Effector CD8-positive, alpha-beta T cell (primary cell): ENCODE results near the gene UPF3B.
"Not testable (repeated sequence)": the region's sequence is repeated elsewhere in the genome, so short reads cannot be mapped to it uniquely, and the experiment has no call there.

Source experiments
- DNase-seq: peaks from one replicate; lab custom pipeline; 2025; lab: John Stamatoyannopoulos, UW
- total RNA-seq, 4 experiments: gene quantifications; one replicate each; lab custom pipeline; 2026; lab: John Stamatoyannopoulos, UW

UPF3B gene
- total RNA-seq = 17.0 to 25.6 (median 21.4) reads per million in 4 experiments

DNA sequence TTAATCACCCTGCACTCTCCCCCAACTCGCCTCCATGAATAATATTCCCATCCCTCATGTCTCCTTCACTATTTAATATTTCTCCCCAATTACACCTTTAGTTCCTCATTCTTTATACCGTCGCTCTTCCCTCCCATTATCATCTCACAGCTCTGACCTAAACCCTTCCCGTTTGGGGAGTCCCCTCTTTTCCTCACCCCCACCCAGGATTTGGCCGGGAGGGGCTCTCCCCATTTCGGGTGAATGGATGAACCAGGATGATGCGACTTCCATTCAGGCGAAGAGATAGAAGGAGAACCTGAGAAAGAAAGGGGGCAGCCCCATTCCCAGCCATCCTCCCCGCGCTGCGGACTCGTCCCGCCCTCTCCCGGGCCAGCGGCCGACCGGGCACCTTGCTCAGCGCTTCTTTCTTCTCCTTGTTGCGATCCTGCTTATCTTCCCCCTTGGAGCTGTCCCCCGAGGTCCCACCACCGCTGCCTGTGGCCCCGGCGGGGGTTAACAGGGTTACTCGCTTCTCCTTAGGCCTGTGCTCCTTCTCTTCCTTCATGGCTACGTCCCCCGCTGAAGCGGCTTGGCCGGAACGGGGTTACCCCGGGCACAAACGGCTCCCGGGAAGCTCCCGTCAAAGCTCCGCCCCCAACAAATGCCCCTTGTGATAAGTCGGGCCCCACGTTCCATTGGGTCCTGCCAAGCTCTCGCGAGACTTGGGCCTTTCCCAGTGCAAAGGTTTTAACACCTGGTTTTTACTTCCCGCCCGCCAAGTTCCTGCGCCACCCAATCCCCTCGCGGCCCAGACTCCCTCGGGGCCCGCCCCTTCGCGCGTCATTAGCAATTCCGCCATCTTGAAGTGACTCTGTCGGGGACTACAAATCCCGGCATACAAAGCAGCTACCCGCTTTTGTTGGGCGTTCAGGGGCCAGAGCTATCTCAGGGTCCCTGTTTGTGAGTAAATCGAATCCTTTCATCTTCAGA lies at the start of gene UPF3B:
Gene UPF3B, minus strand, starts transcription at position 582 of the 972 bp plus-strand sequence. Its CDS starts 35 bp downstream, at position 547.
- peak; percentile 92 for DNase-seq

GRCh38 chrX:119900976-119901375 lies 48.2 kb upstream of the UPF3B start:
- DNase-seq = no peak

DNA sequence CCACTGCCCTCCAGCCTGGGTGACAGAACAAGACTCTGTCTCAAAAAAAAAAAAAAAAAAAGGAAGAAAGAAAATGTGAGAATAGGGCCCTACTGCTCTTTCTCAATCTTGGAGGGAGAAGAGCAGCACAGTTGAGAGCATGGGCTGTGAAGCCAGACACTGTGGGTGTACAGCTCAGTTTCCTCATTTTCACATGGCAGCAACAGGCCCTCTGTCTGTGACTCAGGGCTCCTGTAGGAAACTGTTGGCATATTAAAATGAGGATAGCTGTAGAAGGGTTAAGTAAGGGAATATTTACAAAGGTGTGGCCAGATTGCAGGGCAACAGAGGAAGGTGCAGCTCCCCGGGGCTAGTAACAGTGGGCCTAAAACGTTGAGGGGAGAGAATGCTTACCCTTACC lies 46.4 kb upstream of the UPF3B start:
- DNase-seq = no peak

DNA sequence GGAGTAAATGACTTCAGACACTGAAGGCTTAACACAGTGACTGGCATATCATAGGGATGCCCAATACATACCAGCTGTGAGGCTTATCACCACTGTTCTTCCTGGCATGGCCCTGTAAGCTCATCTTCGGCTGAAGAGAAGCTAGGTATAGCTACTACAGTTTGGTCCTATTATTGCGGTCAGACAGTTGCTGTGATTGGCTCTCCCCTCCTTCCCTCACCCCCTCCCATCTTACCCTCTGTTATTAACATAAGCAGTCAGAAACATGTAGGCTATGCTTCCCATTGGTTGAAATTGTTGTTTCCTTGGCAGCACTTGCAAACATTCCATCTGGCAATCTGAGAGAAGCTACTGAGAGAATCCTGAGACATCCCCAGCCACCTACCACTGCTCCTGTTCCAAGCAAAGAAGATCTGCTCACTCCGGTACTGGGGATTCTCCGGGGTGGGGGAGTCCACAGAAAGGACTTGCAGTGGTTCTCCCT lies 43.1 kb upstream of the UPF3B start, which contains the start of gene AKAP14:
Gene AKAP14, plus strand, starts transcription at position 51 of the 484 bp plus-strand sequence. CDS start 7,331 bp downstream, outside the sequence.
- no peak for DNase-seq

DNA sequence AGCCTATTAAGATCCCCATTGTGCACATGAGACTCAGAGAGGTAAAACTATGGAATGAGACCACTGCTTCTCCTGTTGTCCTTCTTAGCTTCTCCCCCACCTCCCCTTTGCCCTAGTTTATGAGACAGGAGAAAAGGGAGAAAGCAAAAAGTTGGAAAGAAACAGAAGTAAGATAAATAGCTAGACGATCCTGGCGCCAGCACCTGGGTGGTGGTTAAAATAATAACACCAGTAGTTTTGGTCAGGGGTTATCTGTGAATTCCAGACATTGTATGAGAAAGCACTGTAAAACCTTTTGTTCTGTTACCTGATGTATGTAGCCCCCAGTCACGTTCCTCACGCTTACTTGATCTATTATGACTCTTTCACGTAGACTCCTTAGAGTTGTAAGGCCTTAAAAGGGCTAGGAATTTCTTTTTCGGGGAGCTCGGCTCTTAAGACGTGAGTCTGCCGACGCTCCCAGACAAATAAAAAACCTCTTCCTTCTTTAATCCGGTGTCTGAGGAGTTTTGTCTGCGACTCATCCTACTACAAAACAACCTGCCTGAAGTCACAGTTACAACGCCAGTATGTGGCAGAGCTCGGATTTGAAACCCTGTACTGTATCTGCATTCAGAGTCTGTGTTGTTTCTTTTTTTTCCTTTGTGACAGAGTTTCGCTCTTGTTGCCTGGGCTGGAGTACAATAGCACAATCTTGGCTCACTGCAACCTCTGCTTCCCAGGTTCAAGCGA lies 39.4 kb upstream of the UPF3B start:
- not testable (repeated sequence) for DNase-seq

- not testable (repeated sequence) for DNase-seq
These were observed 37.9 kb upstream of the UPF3B start for GRCh38 chrX:119890626-119891025.

DNA sequence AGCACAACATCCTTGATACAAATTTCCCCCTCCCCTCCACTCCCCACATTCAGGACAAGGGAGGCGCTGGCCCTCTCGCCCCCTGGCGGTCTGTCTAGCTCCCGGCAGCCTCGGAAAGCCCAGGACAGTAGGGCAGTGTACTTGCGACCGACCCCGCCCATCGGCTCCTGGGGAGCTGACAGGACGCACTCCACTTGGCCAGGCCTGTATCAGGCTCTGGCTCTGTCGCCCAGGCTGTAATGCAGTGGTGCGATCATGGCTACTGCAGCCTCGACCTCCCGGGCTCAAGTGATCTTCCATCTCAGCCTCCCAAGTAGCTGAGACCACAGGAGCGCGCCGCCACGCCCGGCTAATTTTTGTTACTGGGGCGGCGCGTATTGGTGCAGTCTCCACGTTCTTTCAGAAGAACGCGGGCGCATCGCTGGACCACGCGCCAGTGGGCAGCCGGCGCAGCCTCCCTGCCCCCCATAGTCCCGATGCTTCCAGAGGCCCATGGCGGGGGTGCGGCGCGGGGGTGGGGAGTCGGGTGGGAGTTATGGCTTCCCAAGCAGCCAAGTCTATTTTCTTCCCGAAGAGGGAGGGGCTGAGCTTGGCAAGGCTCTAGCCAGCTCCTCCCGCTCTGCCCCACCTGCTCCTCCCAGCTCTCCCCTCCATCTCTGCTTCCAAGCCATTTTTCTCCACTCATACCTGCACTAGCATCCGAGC lies 35.1 kb upstream of the UPF3B start:
- DNase-seq = peak; percentile 22

DNA sequence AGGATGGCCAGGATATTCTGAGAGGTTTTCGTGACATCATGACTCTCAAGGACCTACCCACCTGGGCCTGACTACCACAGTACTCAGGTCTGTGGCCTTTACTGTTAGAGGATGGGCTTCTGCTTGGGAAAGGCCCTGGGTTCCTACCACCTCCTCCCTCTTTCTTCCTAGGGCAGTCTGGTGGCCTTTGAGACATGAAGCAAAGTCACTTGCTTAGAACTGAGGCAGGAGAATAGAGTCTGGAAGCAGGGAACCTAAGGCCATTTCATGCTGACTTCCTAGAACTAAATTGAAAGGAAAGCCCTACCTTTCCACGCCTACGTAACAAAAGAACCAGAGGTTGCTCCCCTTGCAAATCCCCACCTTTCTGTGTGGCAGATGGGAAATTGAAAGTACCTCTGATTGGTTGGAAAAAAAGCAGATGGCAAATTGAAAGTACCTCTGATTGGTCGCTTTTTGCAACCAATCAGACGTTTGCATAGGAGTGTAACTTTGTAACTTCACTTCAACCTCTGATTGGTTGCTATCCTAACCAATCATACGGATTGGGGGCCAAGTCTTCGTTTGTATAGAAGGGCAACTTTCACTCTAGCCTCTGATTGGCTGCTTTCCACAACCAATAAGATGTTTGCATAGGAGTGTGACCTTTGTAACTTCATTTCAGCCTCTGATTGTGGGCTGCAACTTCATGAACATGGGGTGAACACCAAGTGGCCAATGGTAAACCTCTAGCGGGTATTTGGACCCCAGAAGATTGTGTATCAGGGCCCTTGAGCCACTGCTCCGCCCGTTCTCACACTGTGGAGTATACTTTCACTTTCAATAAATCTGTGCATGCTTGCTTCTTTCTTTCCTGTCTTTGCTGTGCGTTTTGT lies 33.0 kb upstream of the UPF3B start:
- no peak for DNase-seq

GRCh38 chrX:119880552-119881437 lies 28.0 kb upstream of the UPF3B start:
- peak; percentile 0 for DNase-seq

DNA sequence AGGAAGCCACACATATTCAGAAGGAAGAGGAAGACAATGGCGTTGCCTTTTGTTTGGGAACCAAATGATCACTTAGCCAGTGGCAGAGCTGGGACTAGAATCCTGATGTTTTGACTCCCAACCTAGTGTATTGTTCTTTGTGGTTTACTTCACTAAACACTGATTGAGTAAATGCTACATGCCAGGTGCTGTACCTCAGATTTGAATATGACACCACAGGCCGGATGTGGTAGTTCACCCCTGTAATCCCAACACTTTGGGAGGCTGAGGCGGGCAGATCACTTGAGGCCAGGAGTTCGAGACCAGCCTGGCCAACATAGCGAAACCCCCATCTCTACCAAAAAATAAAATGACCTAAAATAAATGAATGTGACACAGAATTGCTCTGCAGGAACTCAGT lies 27.3 kb upstream of the UPF3B start:
- no peak for DNase-seq

DNA sequence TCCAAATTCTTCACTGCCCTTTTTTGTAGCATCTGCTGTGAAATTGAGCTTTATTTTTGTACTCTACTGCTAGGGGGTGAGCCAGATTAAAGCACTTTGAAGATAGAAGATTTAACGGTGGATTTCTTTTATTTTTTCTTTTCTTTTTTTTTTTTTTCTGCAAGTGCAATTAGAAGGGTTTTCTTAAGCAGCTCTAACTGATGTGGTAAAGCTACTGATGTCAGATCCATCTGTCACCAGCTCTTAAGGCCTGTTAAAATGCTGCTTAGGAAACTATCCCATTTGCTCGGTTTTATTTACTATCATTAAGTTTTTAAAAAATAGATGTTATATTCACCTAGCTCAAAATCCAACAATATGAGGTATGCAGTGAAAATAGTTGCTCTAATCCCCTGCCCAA lies 26.0 kb upstream of the UPF3B start:
- DNase-seq = no peak

DNA sequence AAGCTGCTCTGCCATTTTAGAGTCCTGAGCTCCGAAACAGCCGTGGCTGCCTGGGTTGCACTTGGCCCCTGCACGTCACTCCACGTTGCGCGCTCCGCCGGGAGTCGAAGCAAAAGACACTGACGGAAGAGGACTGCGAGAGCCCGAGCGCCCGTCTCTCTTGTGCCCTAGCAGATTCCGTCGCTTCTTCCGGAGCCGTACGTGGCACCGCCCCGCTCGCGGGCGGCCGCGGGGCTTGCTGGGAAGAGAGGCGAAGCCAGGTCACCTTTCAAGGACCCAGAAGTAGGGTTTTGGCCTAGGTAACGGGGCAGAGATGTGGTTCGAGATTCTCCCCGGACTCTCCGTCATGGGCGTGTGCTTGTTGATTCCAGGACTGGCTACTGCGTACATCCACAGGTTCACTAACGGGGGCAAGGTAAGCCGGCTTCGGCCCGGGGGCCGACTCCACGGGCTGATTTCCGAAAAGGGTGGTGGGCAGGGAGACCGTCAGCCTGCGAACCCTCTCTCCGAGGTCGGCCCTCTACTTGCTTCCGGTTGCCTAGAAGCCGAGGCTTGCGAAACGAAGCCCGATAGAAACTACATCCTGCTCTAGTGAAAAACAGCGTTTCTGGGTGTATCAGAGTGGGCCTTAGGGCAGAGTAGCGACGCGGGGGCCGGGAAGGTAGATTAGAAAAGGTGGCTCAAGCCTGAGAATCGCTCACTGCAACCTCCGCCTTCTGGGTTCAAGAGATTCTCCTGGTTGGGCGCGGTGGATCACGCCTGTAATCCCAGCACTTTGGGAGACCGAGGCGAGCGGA lies 19.0 kb upstream of the UPF3B start, which contains the start of the genes NDUFA1 and RNF113A:
Gene NDUFA1, plus strand, starts transcription at position 234 of the 797 bp plus-strand sequence. Its CDS starts 80 bp downstream, at position 314.
Gene RNF113A, minus strand, starts transcription at position 135 of the 797 bp plus-strand sequence. Its CDS starts 120 bp downstream, at position 15.
- DNase-seq = peak; percentile 72

- DNase-seq = peak; percentile 16
These were observed 18.5 kb upstream of the UPF3B start for GRCh38 chrX:119871245-119871598.

DNA sequence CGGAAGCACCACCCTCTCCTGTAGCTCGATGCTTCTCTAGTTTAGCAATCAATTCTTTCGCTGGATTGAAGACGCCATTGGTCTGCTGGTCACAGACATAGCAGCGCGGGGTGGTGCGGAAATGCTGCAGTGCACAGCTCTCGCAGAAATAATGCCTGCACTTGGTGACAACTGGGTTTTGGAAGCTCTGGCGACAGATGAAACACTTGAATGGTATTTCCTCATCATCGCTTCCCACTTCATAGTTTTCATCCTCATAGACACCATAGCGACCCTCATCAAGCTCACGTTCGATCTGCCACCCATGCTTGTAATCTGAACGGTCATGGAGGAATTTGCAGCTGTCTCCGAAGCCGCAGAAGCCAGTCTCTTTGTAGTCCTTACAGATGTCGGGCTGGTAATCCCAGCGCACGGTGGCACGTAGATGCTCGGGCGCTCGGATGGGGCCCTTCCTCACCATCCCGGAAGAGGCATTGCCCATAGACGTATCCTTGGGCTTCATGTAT lies 17.9 kb upstream of the UPF3B start:
- peak; percentile 2 for DNase-seq

DNA sequence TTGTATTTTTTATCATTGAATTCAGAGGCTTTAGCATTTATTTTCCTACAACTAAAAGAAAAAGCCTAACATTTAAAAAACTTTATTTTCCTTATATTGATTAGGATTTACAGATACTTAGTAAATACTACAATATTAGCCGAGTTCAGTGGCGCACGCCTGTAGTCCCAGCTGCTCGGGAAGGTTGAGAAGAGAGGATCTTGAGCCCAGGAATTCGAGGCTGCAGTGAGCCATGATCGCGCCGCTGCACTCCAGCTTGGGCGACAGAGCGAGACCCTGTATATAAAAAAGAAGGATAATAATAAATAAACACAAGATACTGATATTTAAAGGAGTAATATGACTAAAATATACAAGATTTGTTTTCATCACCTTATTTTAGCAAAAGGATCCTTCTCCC lies 681 bp upstream of the UPF3B start:
- DNase-seq = no peak

DNA sequence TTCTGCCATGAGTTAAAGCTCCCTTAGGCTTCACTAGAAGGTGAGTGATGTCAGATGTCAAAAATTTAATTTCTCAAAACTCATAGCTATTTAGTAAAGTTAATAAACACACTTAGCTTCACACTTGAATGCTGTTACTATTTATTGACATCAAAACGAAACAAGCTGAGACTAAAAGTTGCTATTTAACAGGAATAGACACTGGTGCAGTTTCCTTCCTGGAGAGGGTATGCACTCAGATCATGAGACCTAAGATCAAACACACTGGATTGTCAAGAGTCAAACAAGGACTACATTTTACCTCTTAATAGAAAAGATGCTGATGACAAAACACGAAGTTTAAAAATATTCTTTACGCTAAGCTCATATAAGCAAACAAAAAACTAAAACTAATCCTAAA lies 18.9 kb downstream of the UPF3B start:
- no peak for DNase-seq

DNA sequence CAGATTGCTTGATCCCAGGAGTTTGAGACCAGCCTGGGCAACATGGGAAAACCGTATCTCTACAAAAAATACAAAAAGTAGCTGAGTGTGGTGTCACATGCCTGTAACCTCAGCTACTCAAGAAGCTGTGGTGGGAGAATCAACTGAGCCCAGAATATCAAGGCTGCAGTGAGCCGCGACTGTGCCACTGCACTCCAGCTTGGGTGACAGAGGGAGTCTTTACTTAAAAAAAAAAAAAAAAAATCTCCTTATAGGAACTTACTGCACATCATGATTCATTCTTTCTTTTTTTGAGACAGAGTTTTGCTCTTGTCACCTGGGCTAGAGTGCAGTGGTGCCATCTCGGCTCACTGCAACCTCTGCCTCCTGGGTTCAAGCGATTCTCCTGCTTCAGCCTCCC lies 24.3 kb downstream of the UPF3B start:
- DNase-seq = no peak

- DNase-seq = no peak
These were observed 26.3 kb downstream of the UPF3B start for GRCh38 chrX:119826399-119826959.
